Astrocyte of the cerebellum (primary cell): ENCODE measurements around the gene RAPGEF2.

Experiments used
- DNase-seq: peaks from one replicate; pipeline ENCODE4 v3.0.0-alpha.2; 2011; ENCODE audit warnings: low read depth
- H3K4me3 ChIP-seq: 2 replicates; pipeline ENCODE4 v1.5.1; 2011; ENCODE audit warnings: mild to moderate bottlenecking, low read depth, low read length, moderate library complexity
- CTCF ChIP-seq: IDR thresholded peaks from 2 replicates; pipeline ENCODE4 v1.5.1; 2012; ENCODE audit warnings: low read length, low read depth, moderate library complexity, mild to moderate bottlenecking; ENCODE audit errors: missing control alignments
- in situ Hi-C: cut with HindIII; loops from 2 replicates; pipeline ENCODE4 v1.10.0; 2017; ENCODE audit warnings: low sequenced_read_pairs

RAPGEF2 gene

DNA sequence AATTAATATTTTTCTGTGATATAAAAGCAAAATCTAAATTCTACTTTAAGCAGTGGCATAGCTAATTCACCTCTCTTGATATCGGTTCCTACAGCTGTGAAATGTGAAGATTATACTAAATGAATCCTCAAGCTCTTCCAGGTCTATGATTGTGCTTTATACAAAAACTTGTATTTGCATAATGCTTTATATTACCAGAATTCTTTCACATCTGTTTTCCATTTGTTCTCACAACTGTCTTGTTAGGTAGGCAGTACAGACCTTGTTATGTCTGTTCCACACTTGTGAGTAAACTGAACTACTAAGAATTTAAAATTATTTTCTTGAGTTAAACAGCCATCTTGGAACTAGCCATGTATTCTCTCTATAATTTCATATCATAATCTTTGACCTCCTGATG is 184.9 kb downstream of the RAPGEF2 start:
- H3K4me3 ChIP-seq = no peak overlapping the region
- TF ChIP-seq CTCF = no peak
- DNase-seq = no peak
- in situ Hi-C loops = no loop called here

- no peak for TF ChIP-seq CTCF
- DNase-seq = no peak
- in situ Hi-C loops = no loop called here
Measured at GRCh38 chr4:159289682-159290081, 186.8 kb downstream of the RAPGEF2 start.

GRCh38 chr4:159290321-159291030 is 187.6 kb downstream of the RAPGEF2 start:
- TF ChIP-seq CTCF = no peak
- in situ Hi-C loops = no loop called here
- no peak for DNase-seq
- no peak overlapping the region for H3K4me3 ChIP-seq

More at GRCh38 chr4:159289682-159290081, 186.8 kb downstream of the RAPGEF2 start:
- no peak overlapping the region for H3K4me3 ChIP-seq

- DNase-seq = no peak
- no peak overlapping the region for H3K4me3 ChIP-seq
- in situ Hi-C loops = no loop called here
- TF ChIP-seq CTCF = no peak
Measured at GRCh38 chr4:159291176-159291575, 188.3 kb downstream of the RAPGEF2 start.

GRCh38 chr4:159292137-159292896 is 189.4 kb downstream of the RAPGEF2 start:
- in situ Hi-C loops = no loop called here
- no peak overlapping the region for H3K4me3 ChIP-seq
- TF ChIP-seq CTCF = no peak
- no peak for DNase-seq

- H3K4me3 ChIP-seq = no peak overlapping the region
- in situ Hi-C loops = no loop called here
- no peak for TF ChIP-seq CTCF
- no peak for DNase-seq
Measured at GRCh38 chr4:159293811-159294515, 191.1 kb downstream of the RAPGEF2 start.
